SK-N-SH treated with all-trans-retinoic acid at 6 μM for 48 hours (cell line): ENCODE measurements around the gene RPS6KA1.

Experiments
- ATAC-seq: fragments of 200-7000 bp; cut with Tn5 transposase; 3 replicates; pipeline ENCODE4 v1.9.1; 2020; ENCODE audit warnings: mild to moderate bottlenecking, moderate library complexity
- ARNTL ChIP-seq: fragments of 450-650 bp; formaldehyde crosslinking; IDR thresholded peaks from 2 replicates; pipeline ENCODE4 v1.5.0; 2020; ENCODE audit warnings: low read depth, mild to moderate bottlenecking, moderate library complexity, borderline replicate concordance
- BACH2 ChIP-seq: fragments of 250-450 bp; sonication (Bioruptor Pico); IDR thresholded peaks from 2 replicates; pipeline ENCODE4 v1.9.0; 2021; ENCODE audit warnings: mild to moderate bottlenecking, borderline replicate concordance
- CSDC2 ChIP-seq: fragments of 250-450 bp; sonication (Bioruptor Pico); IDR thresholded peaks from 2 replicates; pipeline ENCODE4 v1.5.0; 2020; ENCODE audit warnings: mild to moderate bottlenecking, moderate library complexity
- GLIS3 ChIP-seq: fragments of 250-450 bp; sonication (Bioruptor Pico); IDR thresholded peaks from 2 replicates; pipeline ENCODE4 v1.5.0; 2020; ENCODE audit warnings: mild to moderate bottlenecking, moderate library complexity
- ISL1 ChIP-seq: fragments of 250-450 bp; sonication (Bioruptor Pico); IDR thresholded peaks from 2 replicates; pipeline ENCODE4 v2.1.2; 2022; ENCODE audit warnings: mild to moderate bottlenecking, moderate library complexity
- OSR1 ChIP-seq: fragments of 250-450 bp; sonication (Bioruptor Pico); IDR thresholded peaks from 2 replicates; pipeline ENCODE4 v1.8.0; 2022; ENCODE audit warnings: moderate library complexity, mild to moderate bottlenecking, inconsistent platforms
- PPARA ChIP-seq: fragments of 250-450 bp; sonication (Bioruptor Pico); IDR thresholded peaks from 2 replicates; pipeline ENCODE4 v1.5.0; 2020; ENCODE audit warnings: mild to moderate bottlenecking, borderline replicate concordance
- RARB ChIP-seq: fragments of 250-450 bp; sonication (Bioruptor Pico); IDR thresholded peaks from 2 replicates; pipeline ENCODE4 v1.8.0; 2021; ENCODE audit warnings: mild to moderate bottlenecking, moderate library complexity
- TCF4 ChIP-seq: fragments of 250-450 bp; sonication (Bioruptor Pico); IDR thresholded peaks from 2 replicates; pipeline ENCODE4 v1.8.0; 2021; ENCODE audit warnings: mild to moderate bottlenecking, moderate library complexity, borderline replicate concordance
- TOX ChIP-seq: fragments of 250-450 bp; sonication (Bioruptor Pico); IDR thresholded peaks from 2 replicates; pipeline ENCODE4 v1.8.0; 2021; ENCODE audit warnings: mild to moderate bottlenecking, moderate library complexity, borderline replicate concordance
- ZC3H10 ChIP-seq: fragments of 250-450 bp; sonication (Bioruptor Pico); IDR thresholded peaks from 2 replicates; pipeline ENCODE4 v1.5.1; 2021; ENCODE audit warnings: mild to moderate bottlenecking, moderate library complexity
- ZFP30 ChIP-seq: fragments of 450-650 bp; formaldehyde crosslinking; IDR thresholded peaks from 2 replicates; pipeline ENCODE4 v1.5.0; 2022; ENCODE audit warnings: mild to moderate bottlenecking, moderate library complexity
- ZNF565 ChIP-seq: fragments of 450-650 bp; formaldehyde crosslinking; conservative IDR thresholded peaks from 2 replicates; pipeline ENCODE4 v1.5.0; 2020; ENCODE audit warnings: low read depth, mild to moderate bottlenecking, moderate library complexity
- ZNF70 ChIP-seq: fragments of 450-650 bp; formaldehyde crosslinking; IDR thresholded peaks from 2 replicates; pipeline ENCODE4 v1.5.0; 2020; ENCODE audit warnings: mild to moderate bottlenecking, moderate library complexity
- TF ChIP-seq, protein P1 (sequence below): fragments of 250-450 bp; sonication (Bioruptor Pico); IDR thresholded peaks from 2 replicates; pipeline ENCODE4 v1.8.0; 2020; ENCODE audit warnings: mild to moderate bottlenecking, moderate library complexity, borderline replicate concordance
- TF ChIP-seq, protein P2 (sequence below): fragments of 250-450 bp; sonication (Bioruptor Pico); IDR thresholded peaks from 2 replicates; pipeline ENCODE4 v1.5.1; 2020; ENCODE audit warnings: low read depth, mild to moderate bottlenecking, moderate library complexity
- TF ChIP-seq, protein P3 (sequence below): fragments of 250-450 bp; sonication (Bioruptor Pico); IDR thresholded peaks from 2 replicates; pipeline ENCODE4 v1.8.0; 2021; ENCODE audit warnings: low read depth, mild to moderate bottlenecking, moderate library complexity, borderline replicate concordance
- TF ChIP-seq, protein P4 (sequence below): fragments of 250-450 bp; sonication (Bioruptor Pico); IDR thresholded peaks from 2 replicates; pipeline ENCODE4 v1.5.1; 2021; ENCODE audit warnings: mild to moderate bottlenecking, moderate library complexity
- TF ChIP-seq, protein P5 (sequence below): fragments of 250-450 bp; sonication (Bioruptor Pico); IDR thresholded peaks from 2 replicates; pipeline ENCODE4 v1.5.0; 2020; ENCODE audit warnings: mild to moderate bottlenecking, moderate library complexity

Gene RPS6KA1

DNA sequence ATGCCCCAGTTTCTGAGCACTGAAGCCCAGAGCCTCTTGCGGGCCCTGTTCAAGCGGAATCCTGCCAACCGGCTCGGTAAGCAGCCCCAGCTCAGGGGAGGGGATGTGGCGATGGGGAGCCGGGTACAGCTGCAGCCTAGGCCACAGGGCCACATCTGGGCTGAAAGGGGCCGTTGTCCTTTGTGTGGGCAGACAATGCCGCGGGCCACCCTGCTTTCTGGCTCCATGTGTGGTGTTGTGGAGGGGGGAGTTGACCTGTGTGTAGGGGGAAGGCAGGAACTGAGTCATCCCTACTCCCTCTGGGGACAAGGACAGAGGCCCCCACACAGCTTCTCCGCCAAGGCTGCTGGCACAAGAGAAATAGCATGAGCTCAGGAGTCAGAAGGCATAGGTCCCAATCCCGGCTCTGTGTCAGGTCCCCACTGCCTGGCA, 26.0 kb downstream of the RPS6KA1 start (continued):
- TF ChIP-seq, protein P1, sequence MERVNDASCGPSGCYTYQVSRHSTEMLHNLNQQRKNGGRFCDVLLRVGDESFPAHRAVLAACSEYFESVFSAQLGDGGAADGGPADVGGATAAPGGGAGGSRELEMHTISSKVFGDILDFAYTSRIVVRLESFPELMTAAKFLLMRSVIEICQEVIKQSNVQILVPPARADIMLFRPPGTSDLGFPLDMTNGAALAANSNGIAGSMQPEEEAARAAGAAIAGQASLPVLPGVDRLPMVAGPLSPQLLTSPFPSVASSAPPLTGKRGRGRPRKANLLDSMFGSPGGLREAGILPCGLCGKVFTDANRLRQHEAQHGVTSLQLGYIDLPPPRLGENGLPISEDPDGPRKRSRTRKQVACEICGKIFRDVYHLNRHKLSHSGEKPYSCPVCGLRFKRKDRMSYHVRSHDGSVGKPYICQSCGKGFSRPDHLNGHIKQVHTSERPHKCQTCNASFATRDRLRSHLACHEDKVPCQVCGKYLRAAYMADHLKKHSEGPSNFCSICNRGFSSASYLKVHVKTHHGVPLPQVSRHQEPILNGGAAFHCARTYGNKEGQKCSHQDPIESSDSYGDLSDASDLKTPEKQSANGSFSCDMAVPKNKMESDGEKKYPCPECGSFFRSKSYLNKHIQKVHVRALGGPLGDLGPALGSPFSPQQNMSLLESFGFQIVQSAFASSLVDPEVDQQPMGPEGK (CRISPR knock-in tag), result no peak

DNA sequence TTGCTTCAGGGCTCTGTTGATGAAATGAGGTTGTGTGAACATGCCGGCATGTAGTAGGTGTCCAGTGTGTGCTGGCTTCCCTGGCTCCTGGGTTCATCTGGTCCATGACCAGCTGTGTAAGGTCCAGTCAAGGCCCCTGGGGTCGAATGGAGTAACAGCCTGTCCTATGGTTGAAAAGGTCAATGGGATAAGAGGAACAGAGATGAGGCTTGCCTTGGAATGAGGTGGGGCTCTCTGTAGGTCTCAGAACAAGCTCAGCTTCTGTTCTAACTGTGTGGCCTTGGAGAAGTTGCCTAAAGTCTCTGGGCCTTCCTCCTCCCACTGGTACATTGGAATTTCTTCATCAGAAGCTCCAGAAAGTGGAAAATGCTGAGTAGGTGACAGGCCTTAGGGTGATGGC, 26.6 kb downstream of the RPS6KA1 start:
- TF ChIP-seq ZFP30 (CRISPR knock-in tag) (no peak), RARB (no peak), ARNTL (no peak), TOX (no peak), OSR1 (CRISPR knock-in tag) (no peak), ISL1 (CRISPR knock-in tag) (no peak), BACH2 (CRISPR knock-in tag) (no peak), ZNF565 (CRISPR knock-in tag) (no peak)
- TF ChIP-seq, protein P2, sequence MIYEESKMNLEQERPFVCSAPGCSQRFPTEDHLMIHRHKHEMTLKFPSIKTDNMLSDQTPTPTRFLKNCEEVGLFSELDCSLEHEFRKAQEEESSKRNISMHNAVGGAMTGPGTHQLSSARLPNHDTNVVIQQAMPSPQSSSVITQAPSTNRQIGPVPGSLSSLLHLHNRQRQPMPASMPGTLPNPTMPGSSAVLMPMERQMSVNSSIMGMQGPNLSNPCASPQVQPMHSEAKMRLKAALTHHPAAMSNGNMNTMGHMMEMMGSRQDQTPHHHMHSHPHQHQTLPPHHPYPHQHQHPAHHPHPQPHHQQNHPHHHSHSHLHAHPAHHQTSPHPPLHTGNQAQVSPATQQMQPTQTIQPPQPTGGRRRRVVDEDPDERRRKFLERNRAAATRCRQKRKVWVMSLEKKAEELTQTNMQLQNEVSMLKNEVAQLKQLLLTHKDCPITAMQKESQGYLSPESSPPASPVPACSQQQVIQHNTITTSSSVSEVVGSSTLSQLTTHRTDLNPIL, result no peak
- TF ChIP-seq, protein P3, sequence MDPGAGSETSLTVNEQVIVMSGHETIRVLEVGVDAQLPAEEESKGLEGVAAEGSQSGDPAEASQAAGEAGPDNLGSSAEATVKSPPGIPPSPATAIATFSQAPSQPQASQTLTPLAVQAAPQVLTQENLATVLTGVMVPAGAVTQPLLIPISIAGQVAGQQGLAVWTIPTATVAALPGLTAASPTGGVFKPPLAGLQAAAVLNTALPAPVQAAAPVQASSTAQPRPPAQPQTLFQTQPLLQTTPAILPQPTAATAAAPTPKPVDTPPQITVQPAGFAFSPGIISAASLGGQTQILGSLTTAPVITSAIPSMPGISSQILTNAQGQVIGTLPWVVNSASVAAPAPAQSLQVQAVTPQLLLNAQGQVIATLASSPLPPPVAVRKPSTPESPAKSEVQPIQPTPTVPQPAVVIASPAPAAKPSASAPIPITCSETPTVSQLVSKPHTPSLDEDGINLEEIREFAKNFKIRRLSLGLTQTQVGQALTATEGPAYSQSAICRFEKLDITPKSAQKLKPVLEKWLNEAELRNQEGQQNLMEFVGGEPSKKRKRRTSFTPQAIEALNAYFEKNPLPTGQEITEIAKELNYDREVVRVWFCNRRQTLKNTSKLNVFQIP (CRISPR knock-in tag), result no peak
- no peak for ATAC-seq

DNA sequence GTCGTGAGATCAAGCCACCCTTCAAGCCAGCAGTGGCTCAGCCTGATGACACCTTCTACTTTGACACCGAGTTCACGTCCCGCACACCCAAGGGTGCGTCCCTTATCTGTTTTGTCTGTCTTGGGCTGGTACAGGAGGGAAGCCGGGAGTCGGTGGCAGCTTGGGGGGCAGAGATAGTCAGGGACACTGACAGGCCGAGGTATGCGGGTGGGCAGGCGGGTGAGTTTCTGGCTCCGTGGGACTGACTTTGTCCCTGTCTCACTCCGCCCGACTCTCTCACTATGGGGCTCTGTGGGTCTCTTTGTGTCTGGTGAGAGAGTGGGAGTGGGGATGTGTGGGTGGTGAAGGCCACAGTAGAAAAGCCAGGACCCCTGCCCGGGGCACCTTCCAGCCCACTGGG, 27.4 kb downstream of the RPS6KA1 start:
- TF ChIP-seq RARB (no peak), BACH2 (CRISPR knock-in tag) (no peak), TCF4 (no peak), PPARA (CRISPR knock-in tag) (no peak), ZC3H10 (CRISPR knock-in tag) (no peak), GLIS3 (CRISPR knock-in tag) (no peak), ZNF70 (CRISPR knock-in tag) (no peak)
- TF ChIP-seq, protein P4, sequence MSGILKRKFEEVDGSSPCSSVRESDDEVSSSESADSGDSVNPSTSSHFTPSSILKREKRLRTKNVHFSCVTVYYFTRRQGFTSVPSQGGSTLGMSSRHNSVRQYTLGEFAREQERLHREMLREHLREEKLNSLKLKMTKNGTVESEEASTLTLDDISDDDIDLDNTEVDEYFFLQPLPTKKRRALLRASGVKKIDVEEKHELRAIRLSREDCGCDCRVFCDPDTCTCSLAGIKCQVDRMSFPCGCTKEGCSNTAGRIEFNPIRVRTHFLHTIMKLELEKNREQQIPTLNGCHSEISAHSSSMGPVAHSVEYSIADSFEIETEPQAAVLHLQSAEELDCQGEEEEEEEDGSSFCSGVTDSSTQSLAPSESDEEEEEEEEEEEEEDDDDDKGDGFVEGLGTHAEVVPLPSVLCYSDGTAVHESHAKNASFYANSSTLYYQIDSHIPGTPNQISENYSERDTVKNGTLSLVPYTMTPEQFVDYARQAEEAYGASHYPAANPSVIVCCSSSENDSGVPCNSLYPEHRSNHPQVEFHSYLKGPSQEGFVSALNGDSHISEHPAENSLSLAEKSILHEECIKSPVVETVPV (CRISPR knock-in tag), result no peak
- ATAC-seq, result no peak

DNA sequence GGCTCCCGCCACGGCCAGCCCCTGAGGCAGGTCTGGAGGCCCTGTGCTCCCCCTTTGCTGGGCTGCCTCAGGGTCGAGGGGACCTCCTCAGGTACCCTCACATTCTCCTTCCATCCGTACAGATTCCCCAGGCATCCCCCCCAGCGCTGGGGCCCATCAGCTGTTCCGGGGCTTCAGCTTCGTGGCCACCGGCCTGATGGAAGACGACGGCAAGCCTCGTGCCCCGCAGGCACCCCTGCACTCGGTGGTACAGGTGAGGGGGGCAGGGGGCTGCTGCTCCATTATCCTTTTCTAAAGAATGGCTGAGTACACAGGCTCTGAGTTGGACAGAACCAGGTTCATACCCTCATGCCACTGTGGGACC, 29.1 kb downstream of the RPS6KA1 start:
- TF ChIP-seq, protein P2, result no peak
- TF ChIP-seq, protein P3 (CRISPR knock-in tag), result no peak
- TF ChIP-seq ZC3H10 (CRISPR knock-in tag) (no peak), CSDC2 (CRISPR knock-in tag) (no peak), ISL1 (CRISPR knock-in tag) (no peak), OSR1 (CRISPR knock-in tag) (no peak)
- TF ChIP-seq, protein P1 (CRISPR knock-in tag), result no peak
- TF ChIP-seq, protein P5, sequence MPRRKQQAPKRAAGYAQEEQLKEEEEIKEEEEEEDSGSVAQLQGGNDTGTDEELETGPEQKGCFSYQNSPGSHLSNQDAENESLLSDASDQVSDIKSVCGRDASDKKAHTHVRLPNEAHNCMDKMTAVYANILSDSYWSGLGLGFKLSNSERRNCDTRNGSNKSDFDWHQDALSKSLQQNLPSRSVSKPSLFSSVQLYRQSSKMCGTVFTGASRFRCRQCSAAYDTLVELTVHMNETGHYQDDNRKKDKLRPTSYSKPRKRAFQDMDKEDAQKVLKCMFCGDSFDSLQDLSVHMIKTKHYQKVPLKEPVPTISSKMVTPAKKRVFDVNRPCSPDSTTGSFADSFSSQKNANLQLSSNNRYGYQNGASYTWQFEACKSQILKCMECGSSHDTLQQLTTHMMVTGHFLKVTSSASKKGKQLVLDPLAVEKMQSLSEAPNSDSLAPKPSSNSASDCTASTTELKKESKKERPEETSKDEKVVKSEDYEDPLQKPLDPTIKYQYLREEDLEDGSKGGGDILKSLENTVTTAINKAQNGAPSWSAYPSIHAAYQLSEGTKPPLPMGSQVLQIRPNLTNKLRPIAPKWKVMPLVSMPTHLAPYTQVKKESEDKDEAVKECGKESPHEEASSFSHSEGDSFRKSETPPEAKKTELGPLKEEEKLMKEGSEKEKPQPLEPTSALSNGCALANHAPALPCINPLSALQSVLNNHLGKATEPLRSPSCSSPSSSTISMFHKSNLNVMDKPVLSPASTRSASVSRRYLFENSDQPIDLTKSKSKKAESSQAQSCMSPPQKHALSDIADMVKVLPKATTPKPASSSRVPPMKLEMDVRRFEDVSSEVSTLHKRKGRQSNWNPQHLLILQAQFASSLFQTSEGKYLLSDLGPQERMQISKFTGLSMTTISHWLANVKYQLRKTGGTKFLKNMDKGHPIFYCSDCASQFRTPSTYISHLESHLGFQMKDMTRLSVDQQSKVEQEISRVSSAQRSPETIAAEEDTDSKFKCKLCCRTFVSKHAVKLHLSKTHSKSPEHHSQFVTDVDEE (CRISPR knock-in tag), result no peak
- no peak for ATAC-seq
